GM19328 (cell line): ENCODE measurements around the gene SRRM2.

Experiments used
- ATAC-seq: cut with Tn5 transposase; IDR thresholded peaks from one replicate; pipeline ENCODE4 v1.9.1; 2021; ENCODE audit warnings: mild to moderate bottlenecking, moderate library complexity; ENCODE audit not compliant: unreplicated experiment

Gene SRRM2

GRCh38 chr16:2817340-2818271, 65.2 kb downstream of the SRRM2 start:
- ATAC-seq = no peak

- ATAC-seq = no peak
These were observed 65.9 kb downstream of the SRRM2 start for GRCh38 chr16:2818272-2818876.

- ATAC-seq = no peak
These were observed 66.9 kb downstream of the SRRM2 start for GRCh38 chr16:2819179-2819938.

- ATAC-seq = no peak
These were observed 67.7 kb downstream of the SRRM2 start for GRCh38 chr16:2819939-2820835.
